AML-193 (cell line): ENCODE results near the gene TMEM120A.

Experiments used
- DNase-seq, 2 experiments: peaks; one replicate each; lab custom pipeline; 2025; lab: John Stamatoyannopoulos, UW

Gene TMEM120A

GRCh38 chr7:75980430-75981202 lies 13.8 kb downstream of the TMEM120A start:
- no peak for DNase-seq

- no peak for DNase-seq
Measured at GRCh38 chr7:75979759-75980429, 14.5 kb downstream of the TMEM120A start.

- DNase-seq = no peak
Measured at GRCh38 chr7:75977743-75978142, 16.7 kb downstream of the TMEM120A start.

- peak; percentile 30 to 38 for DNase-seq
Measured at GRCh38 chr7:75971961-75972763, 22.2 kb downstream of the TMEM120A start.

GRCh38 chr7:75971309-75971960 lies 23.0 kb downstream of the TMEM120A start:
- DNase-seq = no peak

- no peak for DNase-seq
Measured at GRCh38 chr7:75969704-75970498, 24.5 kb downstream of the TMEM120A start.

- DNase-seq = no peak
Measured at GRCh38 chr7:75969182-75969581, 25.2 kb downstream of the TMEM120A start.

- no peak for DNase-seq
Measured at GRCh38 chr7:75968561-75969001, 25.8 kb downstream of the TMEM120A start.

GRCh38 chr7:75968012-75968411 lies 26.4 kb downstream of the TMEM120A start:
- DNase-seq = no peak

GRCh38 chr7:75967487-75967997 lies 26.9 kb downstream of the TMEM120A start:
- DNase-seq = no peak

GRCh38 chr7:75967055-75967454 lies 27.3 kb downstream of the TMEM120A start:
- DNase-seq = no peak

GRCh38 chr7:75966190-75966961 lies 28.0 kb downstream of the TMEM120A start:
- no peak for DNase-seq

GRCh38 chr7:75965617-75966016 lies 28.8 kb downstream of the TMEM120A start:
- DNase-seq = no peak

GRCh38 chr7:75963381-75963995 lies 30.9 kb downstream of the TMEM120A start:
- DNase-seq = no peak

GRCh38 chr7:75962607-75963380 lies 31.6 kb downstream of the TMEM120A start:
- no peak for DNase-seq

- no peak for DNase-seq
Measured at GRCh38 chr7:75961218-75961617, 33.2 kb downstream of the TMEM120A start.

GRCh38 chr7:75960372-75960771 lies 34.0 kb downstream of the TMEM120A start:
- DNase-seq = no peak

- no peak for DNase-seq
Measured at GRCh38 chr7:75958802-75959543, 35.4 kb downstream of the TMEM120A start.
